GM19035 (cell line): ENCODE measurements around the gene MYOF.
"Not testable (repeated sequence)": the region's sequence is repeated elsewhere in the genome, so short reads cannot be mapped to it uniquely, and the experiment has no call there.

Source experiments
- ATAC-seq: cut with Tn5 transposase; IDR thresholded peaks from one replicate; pipeline ENCODE4 v1.9.1; 2021; ENCODE audit not compliant: unreplicated experiment

The MYOF gene

DNA sequence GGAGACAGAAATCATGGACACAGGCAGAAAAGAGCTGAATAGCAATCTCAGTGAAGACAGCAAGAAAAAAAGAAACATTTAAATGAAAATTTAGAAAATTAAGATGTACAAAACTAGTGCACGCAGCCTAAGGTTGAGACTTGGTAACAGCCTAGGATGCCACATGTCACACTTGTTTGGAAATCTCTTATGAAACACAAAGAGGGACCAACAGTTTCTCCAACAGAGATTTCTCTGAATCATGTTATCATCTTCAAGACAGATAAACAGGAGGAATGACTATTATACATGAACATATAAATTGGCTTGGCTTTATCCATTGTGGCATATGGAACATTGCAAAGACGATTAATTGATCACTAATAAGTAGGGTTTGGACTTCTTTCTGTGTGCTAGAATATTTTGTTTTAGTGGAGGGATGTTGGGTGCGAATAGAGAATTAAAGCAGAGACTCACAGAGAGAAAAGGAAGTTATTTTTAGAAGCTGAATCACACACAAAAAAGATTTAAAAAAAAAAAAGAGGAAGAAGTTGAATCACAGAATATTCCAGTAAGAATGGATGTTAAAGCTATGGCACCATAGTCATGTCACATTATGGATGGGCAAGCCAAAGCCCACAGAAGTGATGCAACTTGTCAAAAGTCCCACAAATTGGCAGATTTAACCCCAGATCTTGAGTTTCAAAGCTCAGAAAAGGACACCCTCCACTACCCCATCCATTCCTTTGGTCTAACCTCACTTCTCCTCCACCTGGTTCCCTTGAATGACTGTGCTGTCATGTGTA lies 91.6 kb downstream of the MYOF start:
- ATAC-seq = no peak

- no peak for ATAC-seq
Observed at GRCh38 chr10:93386631-93387369, 95.3 kb downstream of the MYOF start.

DNA sequence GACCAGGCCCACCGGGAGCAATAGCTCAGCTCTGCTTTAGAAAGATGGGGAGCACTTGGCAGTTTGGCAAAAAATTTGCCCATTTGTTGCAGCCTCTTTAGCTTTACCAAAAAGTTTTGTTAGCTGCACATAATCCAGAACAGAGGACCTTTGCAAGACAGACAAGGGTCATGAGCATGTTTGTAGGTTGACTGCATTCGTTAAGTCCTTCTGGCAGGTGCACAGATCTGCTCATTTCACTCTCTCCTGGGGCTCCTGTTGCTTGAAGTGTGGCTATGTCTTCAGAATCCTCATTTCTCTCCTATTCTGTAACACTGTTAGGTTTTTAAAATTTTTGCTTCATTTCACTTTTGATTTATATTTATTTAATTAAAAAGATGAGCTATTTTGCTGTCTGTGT lies 96.8 kb downstream of the MYOF start:
- ATAC-seq = no peak

GRCh38 chr10:93384006-93384405 lies 98.1 kb downstream of the MYOF start:
- no peak for ATAC-seq

- no peak for ATAC-seq
Observed at GRCh38 chr10:93383562-93383981, 98.6 kb downstream of the MYOF start.

DNA sequence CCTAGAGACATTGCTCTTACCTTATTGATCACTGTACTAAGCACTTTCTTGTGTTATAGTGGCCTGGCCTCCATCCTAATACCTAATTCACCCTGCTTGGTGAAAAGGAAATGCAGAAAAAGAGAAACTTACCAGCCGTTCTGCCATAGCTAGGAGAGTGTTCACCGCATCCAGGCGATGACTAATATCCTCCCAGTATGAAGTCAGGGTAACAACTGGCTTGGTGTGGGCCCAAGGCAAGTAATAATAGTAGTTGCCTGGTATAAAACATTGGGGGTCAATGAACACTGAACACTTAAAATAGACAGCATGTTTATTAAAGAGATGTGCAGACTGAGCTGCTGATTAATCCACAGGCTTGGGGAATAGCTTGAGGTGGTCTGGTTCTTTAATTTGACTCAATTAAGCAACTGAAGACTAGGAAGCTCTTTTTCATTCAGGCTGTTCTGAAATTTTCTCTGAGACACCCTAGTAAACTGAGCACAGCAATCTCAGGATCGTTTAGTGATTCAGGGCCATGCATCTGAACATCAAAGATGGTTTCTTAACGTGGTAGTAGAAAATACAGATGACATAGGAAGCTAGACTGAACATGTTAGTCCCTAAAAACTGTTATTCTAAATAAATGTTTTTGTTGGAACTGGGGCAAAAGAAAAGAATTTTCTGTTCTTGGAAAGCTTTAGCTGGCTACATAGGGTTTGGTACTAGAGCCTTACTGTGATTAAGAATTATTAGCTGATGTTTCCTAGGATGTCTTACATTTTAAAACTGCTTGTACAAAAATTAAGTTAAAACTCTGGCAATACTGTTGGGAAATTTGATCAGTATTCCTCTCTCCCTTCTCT lies 102.2 kb downstream of the MYOF start:
- no peak for ATAC-seq

- no peak for ATAC-seq
Observed at GRCh38 chr10:93378997-93379730, 103.0 kb downstream of the MYOF start.

DNA sequence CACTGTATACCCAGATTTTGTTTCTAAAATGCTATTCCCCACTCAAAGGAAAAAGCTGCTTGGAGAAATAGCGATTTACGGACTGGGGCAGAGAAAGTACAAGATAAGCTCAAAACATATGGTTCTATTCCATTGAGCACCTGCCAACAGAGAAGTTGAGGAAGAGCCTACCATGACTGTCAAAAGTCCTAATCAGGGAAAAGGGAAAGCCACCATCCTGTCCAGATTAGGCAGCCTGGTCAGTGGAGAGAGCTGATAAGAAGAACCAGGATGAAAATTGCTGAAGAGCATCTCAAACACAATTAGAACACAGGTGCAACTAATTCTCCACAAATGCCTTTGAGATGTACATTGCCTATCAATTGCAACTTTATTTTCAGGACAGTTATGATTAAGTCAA lies 104.1 kb downstream of the MYOF start:
- no peak for ATAC-seq

GRCh38 chr10:93376372-93377293 lies 105.5 kb downstream of the MYOF start:
- ATAC-seq = no peak

DNA sequence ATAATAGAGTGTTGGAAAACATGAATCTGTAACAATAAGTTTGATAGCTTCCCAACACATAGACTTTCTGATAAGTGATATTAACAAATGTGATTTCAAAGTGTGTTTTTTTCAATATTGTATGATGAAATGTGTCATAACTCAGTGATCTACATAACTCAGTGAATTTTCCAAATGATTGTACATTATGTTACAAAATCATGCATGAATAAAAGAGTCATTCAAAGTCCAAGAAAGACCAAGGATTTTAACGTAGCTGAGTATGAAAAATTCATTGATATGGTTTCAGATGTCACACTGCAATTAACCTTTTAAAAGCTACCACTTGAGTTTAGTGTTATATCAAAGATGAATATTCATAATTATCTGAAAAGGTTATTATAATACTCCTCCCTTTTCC lies 111.2 kb downstream of the MYOF start:
- no peak for ATAC-seq

DNA sequence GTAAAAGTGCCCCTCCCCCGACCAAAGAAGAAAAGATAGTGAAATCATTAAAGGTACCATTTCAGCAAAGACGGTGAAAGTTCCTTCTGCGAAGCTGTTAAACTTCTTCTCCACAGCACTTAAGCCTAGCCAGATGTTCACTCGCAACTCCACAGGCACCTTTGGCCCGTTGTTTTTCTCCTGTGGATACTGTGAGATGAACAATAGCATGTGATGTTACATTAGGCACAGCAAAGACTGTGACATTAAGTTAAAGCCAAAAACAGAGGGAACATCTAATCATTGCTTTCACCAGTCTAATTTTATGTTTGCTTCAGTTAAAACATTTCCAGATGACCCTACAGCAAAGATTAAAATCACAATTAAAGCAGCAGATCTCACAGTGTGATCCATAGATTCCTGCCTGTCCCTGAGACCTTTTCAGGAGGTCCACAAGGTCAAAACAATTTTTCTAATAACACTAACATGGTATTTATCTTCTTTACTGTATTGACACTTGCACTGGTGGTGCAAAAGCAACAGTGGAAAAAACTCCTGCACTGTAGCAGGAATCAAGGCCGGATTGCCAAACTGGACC lies 112.5 kb downstream of the MYOF start:
- ATAC-seq = no peak

DNA sequence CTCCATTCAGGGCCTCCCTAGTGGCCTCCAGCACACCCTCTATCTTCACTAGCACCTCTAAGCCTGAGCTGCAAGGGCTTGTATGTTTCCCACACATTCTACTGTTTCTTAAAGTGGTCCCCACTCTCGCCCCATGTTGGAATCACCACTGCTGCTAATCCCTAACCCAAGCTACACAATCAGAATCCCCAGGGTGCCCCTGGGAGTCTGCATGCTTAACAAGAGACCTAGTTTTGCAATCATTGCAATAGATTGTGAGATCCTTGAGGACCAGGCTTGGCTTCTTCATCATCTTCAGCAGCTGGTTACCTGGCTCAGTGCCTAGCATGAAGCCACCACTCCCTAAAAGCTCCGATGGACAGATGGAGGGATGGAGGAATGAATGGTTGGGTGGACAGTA lies 113.9 kb downstream of the MYOF start:
- ATAC-seq = no peak

- no peak for ATAC-seq
Observed at GRCh38 chr10:93367664-93368063, 114.5 kb downstream of the MYOF start.

GRCh38 chr10:93364966-93365365 lies 117.2 kb downstream of the MYOF start:
- ATAC-seq = no peak

GRCh38 chr10:93363891-93364648 lies 118.1 kb downstream of the MYOF start:
- ATAC-seq = no peak

DNA sequence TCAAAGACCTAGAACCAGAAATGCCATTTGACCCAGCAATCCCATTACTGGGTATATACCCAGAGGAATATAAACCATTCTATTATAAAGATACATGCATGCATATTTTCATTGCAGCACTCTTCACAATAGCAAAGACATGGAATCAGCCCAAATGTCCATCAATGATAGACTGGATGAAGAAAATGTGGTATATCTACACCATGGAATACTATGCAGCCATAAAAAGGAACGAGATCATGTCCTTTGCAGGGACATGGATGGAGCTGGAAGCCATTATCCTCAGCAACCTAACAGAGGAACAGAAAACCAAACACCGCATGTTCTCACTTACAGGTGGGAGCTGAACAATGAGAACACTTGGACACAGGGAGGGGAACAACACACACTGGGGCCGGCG lies 123.7 kb downstream of the MYOF start:
- ATAC-seq = not testable (repeated sequence)

GRCh38 chr10:93357680-93358079 lies 124.5 kb downstream of the MYOF start:
- ATAC-seq = no peak

- no peak for ATAC-seq
Observed at GRCh38 chr10:93356516-93356915, 125.6 kb downstream of the MYOF start.
